Activated CD8-positive, alpha-beta T cell treated with anti-CD3 and anti-CD28 coated beads for 36 hours (primary cell): ENCODE measurements around the gene LY9. TPM values are rescaled to one million over a fixed set of nuclear protein-coding genes. Genes with fewer than 3 reads are reported as not detected.

Experiments used
- ATAC-seq: fragments of 200-7000 bp; cut with Tn5 transposase; one replicate; pipeline ENCODE4 v1.10.0; 2021; ENCODE audit warnings: mild to moderate bottlenecking, moderate library complexity
- CTCF ChIA-PET: fragments of 350-600 bp; sonication (Branson Sonifier 250); formaldehyde crosslinking; loops from one replicate; lab custom pipeline; 2021; ENCODE audit warnings: antibody characterized with exemption; lab: Charles Lee
- POLR2A ChIA-PET: fragments of 350-600 bp; sonication (Branson Sonifier 250); formaldehyde crosslinking; loops from one replicate; lab custom pipeline; 2021; ENCODE audit warnings: antibody characterized with exemption; lab: Charles Lee
- DNase-seq: peaks from one replicate; pipeline ENCODE4 v3.0.0-alpha.2; 2020
- H3K27ac Mint-ChIP-seq: one replicate; pipeline ENCODE4 v1.8.0; 2021; ENCODE audit warnings: mild to moderate bottlenecking, mixed read lengths
- H3K27me3 Mint-ChIP-seq: one replicate; pipeline ENCODE4 v1.8.0; 2021; ENCODE audit warnings: mixed read lengths
- H3K36me3 Mint-ChIP-seq: one replicate; pipeline ENCODE4 v1.8.0; 2021; ENCODE audit warnings: low read depth, mixed read lengths
- H3K4me1 Mint-ChIP-seq: one replicate; pipeline ENCODE4 v1.8.0; 2021; ENCODE audit warnings: low read depth, mixed read lengths
- H3K4me3 Mint-ChIP-seq: one replicate; pipeline ENCODE4 v1.8.0; 2021; ENCODE audit warnings: mild to moderate bottlenecking, moderate library complexity, mixed read lengths
- H3K9me3 Mint-ChIP-seq: one replicate; pipeline ENCODE4 v1.8.0; 2021; ENCODE audit warnings: mixed read lengths
- CTCF ChIP-seq: fragments of 200-600 bp; IDR thresholded peaks from one replicate; pipeline ENCODE4 v1.8.0; 2022; ENCODE audit warnings: antibody characterized with exemption, mild to moderate bottlenecking
- intact Hi-C: fragments of 100-400 bp; cut with micrococcal nuclease; formaldehyde crosslinking; loops from one replicate; pipeline ENCODE4 v1.10.0; 2022
- total RNA-seq, 2 experiments: library from RNA; stranded (reverse); gene quantifications; one replicate each; pipeline ENCODE4 v1.2.3, GENCODE V29; 2021

Gene LY9
- total RNA-seq, 2 experiments from 2014 or later = 19.1 to 19.5 TPM

- intact Hi-C loops = loop anchor here (1.0 to 2.0 kb wide), 2 partner anchors 42 to 115 kb away; no protein-coding TSS in a partner anchor
- no peak for TF ChIP-seq CTCF
Observed at GRCh38 chr1:160835751-160836150, 39.8 kb downstream of the LY9 start.

GRCh38 chr1:160836561-160836960, 40.6 kb downstream of the LY9 start:
- ChIA-PET CTCF (interaction anchor here (0.8 to 12.6 kb wide), 28 partner anchors 8 to 261 kb away, joined by 3 to 298 read pairs (median 8); partner anchors contain the start of genes CD48, ITLN1, ITLN2 and KLHDC9), POLR2A (interaction anchor here (0.9 to 2.5 kb wide), 16 partner anchors 19 to 162 kb away, joined by 3 to 10 read pairs (median 4); partner anchors contain the start of gene LY9)
- Mint-ChIP-seq H3K27me3 (no peaks in the 10 kb centered on the region), H3K4me1 (peaks cover 65% of the 10 kb centered on the region), H3K4me3 (peak overlapping the region; percentile 19), H3K27ac (peak overlapping the region; percentile 99), H3K36me3 (no peaks in the 10 kb centered on the region), H3K9me3 (no peaks in the 10 kb centered on the region)
- TF ChIP-seq CTCF = no peak
- intact Hi-C loops = no loop called here
- ATAC-seq (no peak), DNase-seq (no peak)

More at GRCh38 chr1:160835751-160836150, 39.8 kb downstream of the LY9 start:
- Mint-ChIP-seq H3K27ac (peak overlapping the region; percentile 99), H3K36me3 (no peaks in the 10 kb centered on the region), H3K4me1 (peaks cover 65% of the 10 kb centered on the region), H3K9me3 (no peaks in the 10 kb centered on the region), H3K4me3 (no peak overlapping the region), H3K27me3 (no peaks in the 10 kb centered on the region)
- no peak for DNase-seq
- POLR2A ChIA-PET = interaction anchor here (1.1 to 2.5 kb wide), 3 partner anchors 25 to 115 kb away, joined by 3 to 7 read pairs (median 4); partner anchors contain the start of gene LY9
- CTCF ChIA-PET = interaction anchor here (0.8 to 12.6 kb wide), 38 partner anchors 8 to 167 kb away, joined by 3 to 298 read pairs (median 8); partner anchors contain the start of genes CD244, ITLN1, ITLN2 and LY9
- ATAC-seq = no peak

- ChIA-PET CTCF (interaction anchor here (0.7 to 12.6 kb wide), 29 partner anchors 10 to 316 kb away, joined by 3 to 298 read pairs (median 5); partner anchors contain the start of genes CD48, ITLN1, ITLN2 and KLHDC9), POLR2A (interaction anchor here (0.5 to 2.3 kb wide), 24 partner anchors 9 to 494 kb away, joined by 3 to 10 read pairs (median 4); partner anchors contain the start of genes LY9 and NCSTN)
- H3K4me3 Mint-ChIP-seq = peak overlapping the region; percentile 19
- no peak for TF ChIP-seq CTCF
- H3K27me3 Mint-ChIP-seq = no peaks in the 10 kb centered on the region
- H3K4me1 Mint-ChIP-seq = peaks cover 66% of the 10 kb centered on the region
- no peaks in the 10 kb centered on the region for H3K9me3 Mint-ChIP-seq
- H3K27ac Mint-ChIP-seq = peak overlapping the region; percentile 99
- DNase-seq = no peak
- intact Hi-C loops = no loop called here
- ATAC-seq = no peak
- no peaks in the 10 kb centered on the region for H3K36me3 Mint-ChIP-seq
Observed at GRCh38 chr1:160836981-160837557, 41.1 kb downstream of the LY9 start.

- Mint-ChIP-seq H3K4me1 (peaks cover 72% of the 10 kb centered on the region), H3K9me3 (no peaks in the 10 kb centered on the region), H3K27ac (peak overlapping the region; percentile 99), H3K36me3 (no peaks in the 10 kb centered on the region), H3K27me3 (no peaks in the 10 kb centered on the region), H3K4me3 (peak overlapping the region; percentile 57)
- intact Hi-C loops = no loop called here
- ChIA-PET POLR2A (interaction anchor here (0.5 to 2.3 kb wide), 23 partner anchors 8 to 494 kb away, joined by 3 to 10 read pairs (median 4); partner anchors contain the start of genes LY9 and NCSTN), CTCF (interaction anchor here (0.7 to 12.6 kb wide), 29 partner anchors 9 to 316 kb away, joined by 3 to 298 read pairs (median 4); partner anchors contain the start of genes ITLN1, ITLN2, KLHDC9 and LY9)
- DNase-seq (peak; percentile 92), ATAC-seq (peak; percentile 90)
- TF ChIP-seq CTCF = peak; percentile 44
Observed at GRCh38 chr1:160837558-160838205, 41.7 kb downstream of the LY9 start.
